Nucleus accumbens (tissue), 56 donors: Measurements from ENCODE around the gene BZW2.
"Not testable (repeated sequence)": the region's sequence is repeated elsewhere in the genome, so short reads cannot be mapped to it uniquely, and the experiment has no call there.

ENCODE experiments used
- DNase-seq, 56 donors: peaks; one replicate each; lab custom pipeline; 2025; lab: John Stamatoyannopoulos, UW

Gene BZW2

GRCh38 chr7:16644636-16645592, 1.1 kb upstream of the BZW2 start:
- DNase-seq = peak in 30 of 56 donors; percentile 7 to 71 (median 46)

GRCh38 chr7:16646472-16647072, 591 bp downstream of the BZW2 start:
- DNase-seq = peak in 14 of 56 donors; percentile 34 to 71 (median 49)

DNA sequence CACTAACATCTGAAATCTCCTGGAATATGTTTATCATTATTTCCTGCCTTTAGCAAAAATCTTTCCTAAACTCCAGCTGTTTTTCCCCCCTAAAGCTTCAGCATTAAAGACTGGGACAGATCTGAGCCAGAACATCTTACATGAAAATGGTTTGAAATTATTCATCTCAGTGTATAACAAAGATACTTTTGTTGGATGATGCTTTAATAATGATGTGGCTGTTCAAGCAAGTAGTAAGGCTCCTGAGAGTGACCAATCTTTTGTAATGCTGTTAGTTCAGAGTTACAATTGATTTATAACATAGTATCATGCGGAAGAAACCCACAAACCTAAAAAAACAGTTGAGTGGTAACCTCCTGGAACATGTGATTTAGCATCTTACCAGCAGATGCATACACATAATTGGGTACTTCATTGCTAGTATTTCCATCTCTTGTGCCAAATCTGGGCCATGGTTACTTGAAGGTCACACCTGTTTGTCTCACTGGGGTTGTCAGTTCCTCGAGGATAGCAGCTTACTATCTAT, 1.5 kb downstream of the BZW2 start:
- no peak for DNase-seq

- peak in 1 of 56 donors; percentile 6 for DNase-seq
Observed at GRCh38 chr7:16648551-16648950, 2.6 kb downstream of the BZW2 start.

GRCh38 chr7:16649196-16649595, 3.2 kb downstream of the BZW2 start:
- DNase-seq = no peak

DNA sequence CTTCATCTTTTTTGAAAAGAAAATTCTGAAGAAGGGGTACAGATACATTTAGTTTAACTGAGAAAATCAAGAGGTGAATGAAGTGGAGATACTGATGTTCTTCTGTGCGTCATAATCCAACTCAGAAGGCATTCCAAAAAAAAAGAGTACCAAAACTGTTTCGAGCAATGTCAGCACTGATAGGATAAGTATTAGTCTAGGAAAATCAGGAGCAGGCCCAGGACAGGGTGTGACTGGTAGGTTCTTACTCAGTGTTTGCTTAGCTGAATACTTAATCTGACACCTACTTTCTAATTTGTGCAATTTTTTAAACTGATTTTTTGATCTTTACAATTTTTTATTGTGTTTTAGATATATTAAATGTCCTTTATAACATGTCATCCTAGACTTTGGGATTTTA, 4.3 kb downstream of the BZW2 start:
- DNase-seq = no peak

DNA sequence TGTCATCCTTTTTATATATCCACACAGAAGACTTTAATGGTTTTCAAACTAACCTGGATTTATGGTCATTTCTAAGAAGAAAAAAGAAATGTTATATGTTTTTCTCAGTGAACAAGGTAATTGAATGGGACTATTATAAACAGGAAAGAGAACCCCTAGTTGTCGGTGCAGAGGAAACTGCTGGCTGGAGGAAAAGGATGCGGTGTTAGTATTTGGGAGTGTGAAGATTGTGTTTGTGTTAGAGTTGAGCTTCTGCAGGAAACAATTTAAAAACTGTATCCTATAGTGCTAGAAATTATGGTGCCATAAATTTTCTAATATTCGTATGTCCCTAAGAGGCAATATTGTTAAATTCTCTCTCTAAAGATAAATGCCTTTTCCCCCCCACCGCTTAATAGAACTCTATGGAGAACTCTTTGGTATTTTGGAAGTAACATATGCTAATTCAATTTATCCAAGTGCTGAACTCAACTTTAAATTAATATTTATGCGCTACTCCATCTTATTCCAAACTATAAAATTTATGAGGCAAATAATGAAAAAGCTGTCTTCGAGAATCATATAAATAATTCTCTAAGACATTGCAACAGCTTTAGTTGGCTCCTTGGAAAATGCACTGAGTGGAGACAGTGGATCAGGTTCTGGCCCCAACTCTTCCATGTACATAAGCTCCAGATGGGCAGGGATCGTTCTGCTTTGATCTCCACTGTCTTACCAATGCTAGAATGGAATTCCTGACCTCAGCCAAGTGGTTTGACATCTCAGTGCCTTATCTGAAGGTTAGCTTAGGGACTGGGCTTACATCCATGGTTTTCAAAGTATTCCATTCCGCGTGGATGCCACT, 5.6 kb downstream of the BZW2 start:
- no peak for DNase-seq

- DNase-seq = no peak
Observed at GRCh38 chr7:16652240-16652583, 6.2 kb downstream of the BZW2 start.

DNA sequence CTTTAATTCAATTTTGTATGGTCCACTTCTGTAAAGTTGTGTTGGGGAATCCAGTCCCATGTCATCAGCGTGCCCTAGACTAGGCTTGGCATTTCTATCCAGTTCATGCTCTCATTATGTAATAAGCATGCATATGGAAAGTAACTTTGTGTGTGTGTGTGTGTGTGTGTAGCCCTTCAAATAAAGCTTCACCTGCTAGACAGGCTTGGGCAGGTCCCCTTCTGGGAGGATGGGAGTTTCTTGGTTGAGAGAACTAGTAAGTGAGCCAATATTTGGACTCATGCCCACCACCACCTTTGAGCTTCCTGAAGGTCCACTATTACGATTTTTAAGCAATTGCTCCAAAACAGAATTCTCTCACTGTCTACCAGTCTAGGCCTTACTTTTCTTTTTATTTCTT, 6.9 kb downstream of the BZW2 start:
- no peak for DNase-seq

DNA sequence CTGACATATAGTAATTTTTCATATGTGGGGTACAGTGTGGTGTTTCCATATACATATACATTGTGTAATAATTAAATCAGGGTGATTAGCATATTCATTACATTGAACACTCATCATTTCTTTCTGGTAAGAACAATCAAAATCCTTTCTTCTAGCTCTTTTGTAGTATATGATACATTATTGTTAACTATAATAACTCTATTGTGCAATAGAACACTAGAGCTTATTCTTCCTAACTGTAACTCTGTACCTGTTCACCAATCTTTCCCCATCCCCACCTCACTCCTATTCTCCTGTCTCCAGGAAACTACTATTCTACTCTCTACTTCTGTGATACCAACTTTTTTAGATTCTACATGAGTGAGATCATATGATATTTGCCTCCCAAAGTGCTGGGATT, 9.4 kb downstream of the BZW2 start:
- no peak for DNase-seq

GRCh38 chr7:16656141-16656540, 10.2 kb downstream of the BZW2 start:
- DNase-seq = no peak

DNA sequence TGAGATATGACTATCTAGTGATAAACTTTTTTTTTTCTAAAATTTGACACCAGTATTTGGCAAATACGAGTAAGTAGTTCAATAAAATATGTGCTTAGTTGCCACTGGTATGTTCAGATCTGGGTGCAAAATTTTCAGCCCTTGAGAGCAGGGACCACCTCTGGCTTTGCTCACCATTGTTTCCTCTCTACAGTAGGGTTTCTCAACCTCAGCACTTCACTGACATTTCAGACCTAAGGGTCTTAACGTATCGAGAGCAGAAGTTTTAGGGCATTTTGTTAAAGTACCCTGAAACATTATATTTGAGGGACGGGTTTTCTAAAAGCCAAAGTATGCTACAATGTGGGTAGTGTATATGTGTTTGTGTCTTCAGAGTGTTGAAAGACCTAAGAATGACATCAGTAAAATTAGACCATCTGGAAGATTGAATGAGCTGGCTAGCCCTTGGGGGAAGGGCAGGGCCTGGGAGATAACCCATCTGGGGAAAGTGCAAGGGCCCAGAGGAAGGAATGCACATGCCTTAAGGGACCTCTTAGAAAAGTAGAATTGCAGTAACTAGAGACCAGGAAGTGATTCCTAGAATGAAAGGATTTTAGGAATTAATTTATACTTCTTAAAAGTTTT, 11.8 kb downstream of the BZW2 start:
- no peak for DNase-seq

DNA sequence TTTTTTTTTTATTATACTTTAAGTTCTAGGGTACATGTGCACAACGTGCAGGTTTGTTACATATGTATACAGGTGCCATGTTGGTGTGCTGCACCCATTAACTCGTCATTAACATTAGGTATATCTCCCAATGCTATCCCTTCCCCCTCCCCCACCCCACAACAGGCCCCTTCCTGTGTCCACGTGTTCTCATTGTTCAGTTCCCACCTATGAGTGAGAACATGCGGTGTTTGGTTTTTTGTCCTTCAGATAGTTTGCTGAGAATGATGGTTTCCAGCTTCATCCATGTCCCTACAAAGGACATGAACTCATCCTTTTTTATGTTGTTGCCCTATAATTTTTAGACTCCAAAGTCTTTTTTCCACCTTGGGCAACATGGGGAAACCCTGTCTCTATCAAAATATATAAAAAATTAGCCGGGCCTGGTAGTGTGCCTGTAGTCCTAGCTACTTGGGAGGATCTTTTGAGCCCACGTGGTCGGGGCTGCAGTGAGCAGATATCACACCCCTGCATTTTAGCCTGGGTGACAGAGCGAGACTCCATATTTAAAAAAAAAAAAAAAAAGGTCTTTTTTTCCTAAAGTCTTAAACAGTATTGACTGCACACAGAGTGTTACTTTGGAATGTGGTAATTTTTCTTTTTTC, 14.0 kb downstream of the BZW2 start:
- DNase-seq = not testable (repeated sequence)

GRCh38 chr7:16660702-16661464, 14.9 kb downstream of the BZW2 start:
- DNase-seq = no peak

GRCh38 chr7:16661924-16662323, 15.9 kb downstream of the BZW2 start:
- DNase-seq = no peak

DNA sequence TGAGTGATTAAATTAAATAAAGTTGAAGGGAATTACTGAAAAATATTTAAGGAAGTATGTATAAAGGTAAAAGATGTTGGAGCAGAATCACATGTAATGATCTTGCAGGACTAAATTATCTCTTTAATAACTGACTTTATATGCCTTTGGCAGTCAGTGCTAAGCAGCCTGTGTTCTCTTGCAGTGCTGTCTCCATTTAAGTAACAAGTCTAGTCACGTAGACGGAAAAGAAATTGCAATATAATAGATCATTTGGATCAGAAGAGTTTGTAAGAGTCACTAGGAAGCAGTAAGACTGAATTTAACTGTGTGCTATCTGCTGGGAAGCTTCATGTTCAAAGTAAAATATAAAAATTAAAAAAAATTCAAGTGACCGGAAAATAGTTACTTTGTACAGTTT, 21.4 kb downstream of the BZW2 start:
- DNase-seq = no peak

GRCh38 chr7:16668049-16668858, 22.3 kb downstream of the BZW2 start:
- peak in 1 of 56 donors; percentile 6 for DNase-seq

GRCh38 chr7:16668978-16669377, 23.0 kb downstream of the BZW2 start:
- no peak for DNase-seq
